HepG2 (cell line): ENCODE results near the gene ANO1. TPM values are rescaled to one million over a fixed set of nuclear protein-coding genes. Genes with fewer than 3 reads are reported as not detected.

Experiments
- AKAP8 ChIP-seq: sonication (generic); formaldehyde crosslinking; IDR thresholded peaks from 2 replicates; pipeline ENCODE4 v1.5.1; 2020; ENCODE audit warnings: mild to moderate bottlenecking, missing genetic modification reagents
- ELF3 ChIP-seq: IDR thresholded peaks from 2 replicates; pipeline ENCODE4 v1.6.1; 2016; ENCODE audit warnings: missing genetic modification reagents, missing compliant biosample characterization
- GABPB1 ChIP-seq: IDR thresholded peaks from 2 replicates; pipeline ENCODE4 v1.6.1; 2016; ENCODE audit warnings: mild to moderate bottlenecking, missing genetic modification reagents, moderate library complexity, missing compliant biosample characterization
- IRX3 ChIP-seq: sonication (generic); formaldehyde crosslinking; IDR thresholded peaks from 2 replicates; pipeline ENCODE4 v1.8.1; 2023; ENCODE audit warnings: mild to moderate bottlenecking, low read depth, missing genetic modification reagents, borderline replicate concordance
- MED1 ChIP-seq: sonication (generic); formaldehyde crosslinking; IDR thresholded peaks from 2 replicates; pipeline ENCODE4 v1.4.0; 2020; ENCODE audit warnings: missing genetic modification reagents
- PHF8 ChIP-seq: sonication (generic); formaldehyde crosslinking; IDR thresholded peaks from 2 replicates; pipeline ENCODE4 v1.5.0; 2020; ENCODE audit warnings: missing genetic modification reagents
- REL ChIP-seq: sonication (generic); formaldehyde crosslinking; conservative IDR thresholded peaks from 2 replicates; pipeline ENCODE4 v1.8.0; 2022; ENCODE audit warnings: mild to moderate bottlenecking, missing genetic modification reagents, moderate library complexity
- TFDP2 ChIP-seq: sonication (generic); formaldehyde crosslinking; IDR thresholded peaks from 2 replicates; pipeline ENCODE4 v1.4.0; 2020; ENCODE audit warnings: missing genetic modification reagents
- ZHX2 ChIP-seq, 2 experiments: sonication (generic) in 1 of 2; formaldehyde crosslinking in 1 of 2; IDR thresholded peaks; 2 replicates each; pipeline versions ENCODE4 v1.6.1 to v1.9.0; 2014 to 2022; ENCODE audit warnings: antibody characterized with exemption in 1 of 2, borderline replicate concordance in 1 of 2, inconsistent platforms in 1 of 2, low read depth in 1 of 2, missing genetic modification reagents in 1 of 2
- ZNF430 ChIP-seq: sonication (generic); formaldehyde crosslinking; IDR thresholded peaks from 2 replicates; pipeline ENCODE4 v1.9.0; 2021; ENCODE audit warnings: mild to moderate bottlenecking, missing genetic modification reagents
- ZNF776 ChIP-seq: sonication (generic); formaldehyde crosslinking; IDR thresholded peaks from 2 replicates; pipeline ENCODE4 v1.4.0; 2020; ENCODE audit warnings: mild to moderate bottlenecking, missing genetic modification reagents
- ZNF816 ChIP-seq: sonication (generic); formaldehyde crosslinking; IDR thresholded peaks from 2 replicates; pipeline ENCODE4 v1.8.0; 2022; ENCODE audit warnings: missing genetic modification reagents, mild to moderate bottlenecking, borderline replicate concordance
- ZSCAN9 ChIP-seq: IDR thresholded peaks from 2 replicates; pipeline ENCODE4 v1.6.1; 2016; ENCODE audit warnings: borderline replicate concordance
- polyA plus RNA-seq, 8 experiments: library from polyadenylated mRNA; depleted of rRNA in 3 of 8; stranded (reverse) in 7 of 8; unstranded in 1 of 8; fragments of >200 nt; fragmentation: Illumina TruSeq in 4 of 8; extraction: Trizol in 4 of 8; gene quantifications; 2 replicates each; pipeline versions ENCODE4 v1.2.1 to v1.2.3, GENCODE V29; 2011 to 2016; ENCODE audit warnings: low read depth in 4 of 8, missing spikeins in 1 of 8, mixed read lengths in 1 of 8; ENCODE audit not compliant: insufficient read depth in 1 of 8
- total RNA-seq, 5 experiments: library from RNA; depleted of rRNA; stranded (reverse); fragments of >200 nt; fragmentation: Illumina TruSeq; extraction: Trizol; gene quantifications; 2 replicates each; pipeline ENCODE4 v1.2.3, GENCODE V29; 2016; ENCODE audit warnings: low read depth in 1 of 5
- TF ChIP-seq, protein P1 (sequence below): sonication (generic); formaldehyde crosslinking; IDR thresholded peaks from 2 replicates; pipeline ENCODE4 v1.5.0; 2020; ENCODE audit warnings: missing genetic modification reagents
- TF ChIP-seq, protein P2 (sequence below): sonication (generic); formaldehyde crosslinking; IDR thresholded peaks from 2 replicates; pipeline ENCODE4 v1.4.0; 2020; ENCODE audit warnings: mild to moderate bottlenecking, missing genetic modification reagents
- TF ChIP-seq, protein P3 (sequence below): sonication (generic); formaldehyde crosslinking; IDR thresholded peaks from 2 replicates; pipeline ENCODE4 v1.9.0; 2021; ENCODE audit warnings: missing genetic modification reagents, borderline replicate concordance

The ANO1 gene
- total and polyA plus RNA-seq, 2 of the 13 experiments (the other 11 are each of a cell fraction or from before 2014, with no cell fraction given), result not detected

DNA sequence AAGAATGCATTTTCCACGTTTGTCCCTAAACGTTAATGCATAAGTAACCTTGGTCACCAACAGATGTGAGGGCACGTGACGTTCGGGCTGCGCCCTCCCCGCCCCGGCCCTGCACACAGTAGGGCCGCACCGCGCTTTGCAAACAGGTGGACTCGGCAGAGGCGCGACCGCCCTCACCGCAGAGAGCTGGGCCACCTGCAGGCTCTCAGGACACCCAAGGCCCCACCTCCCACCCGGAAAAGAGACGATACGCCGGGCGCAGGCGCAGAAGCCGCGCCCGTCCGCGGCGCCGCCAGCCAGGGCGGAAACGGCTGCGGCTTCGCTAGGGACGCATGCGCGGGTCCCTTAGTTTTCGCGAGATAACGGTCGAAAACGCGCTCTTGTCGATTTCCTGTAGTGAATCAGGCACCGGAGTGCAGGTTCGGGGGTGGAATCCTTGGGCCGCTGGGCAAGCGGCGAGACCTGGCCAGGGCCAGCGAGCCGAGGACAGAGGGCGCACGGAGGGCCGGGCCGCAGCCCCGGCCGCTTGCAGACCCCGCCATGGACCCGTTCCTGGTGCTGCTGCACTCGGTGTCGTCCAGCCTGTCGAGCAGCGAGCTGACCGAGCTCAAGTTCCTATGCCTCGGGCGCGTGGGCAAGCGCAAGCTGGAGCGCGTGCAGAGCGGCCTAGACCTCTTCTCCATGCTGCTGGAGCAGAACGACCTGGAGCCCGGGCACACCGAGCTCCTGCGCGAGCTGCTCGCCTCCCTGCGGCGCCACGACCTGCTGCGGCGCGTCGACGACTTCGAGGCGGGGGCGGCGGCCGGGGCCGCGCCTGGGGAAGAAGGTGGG is 125.0 kb downstream of the ANO1 start, which contains the start of gene FADD (continued):
- TF ChIP-seq, protein P1, sequence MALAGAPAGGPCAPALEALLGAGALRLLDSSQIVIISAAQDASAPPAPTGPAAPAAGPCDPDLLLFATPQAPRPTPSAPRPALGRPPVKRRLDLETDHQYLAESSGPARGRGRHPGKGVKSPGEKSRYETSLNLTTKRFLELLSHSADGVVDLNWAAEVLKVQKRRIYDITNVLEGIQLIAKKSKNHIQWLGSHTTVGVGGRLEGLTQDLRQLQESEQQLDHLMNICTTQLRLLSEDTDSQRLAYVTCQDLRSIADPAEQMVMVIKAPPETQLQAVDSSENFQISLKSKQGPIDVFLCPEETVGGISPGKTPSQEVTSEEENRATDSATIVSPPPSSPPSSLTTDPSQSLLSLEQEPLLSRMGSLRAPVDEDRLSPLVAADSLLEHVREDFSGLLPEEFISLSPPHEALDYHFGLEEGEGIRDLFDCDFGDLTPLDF, result peak; percentile 44; the same call in 1 of the 2 replicates
- TF ChIP-seq, protein P2, sequence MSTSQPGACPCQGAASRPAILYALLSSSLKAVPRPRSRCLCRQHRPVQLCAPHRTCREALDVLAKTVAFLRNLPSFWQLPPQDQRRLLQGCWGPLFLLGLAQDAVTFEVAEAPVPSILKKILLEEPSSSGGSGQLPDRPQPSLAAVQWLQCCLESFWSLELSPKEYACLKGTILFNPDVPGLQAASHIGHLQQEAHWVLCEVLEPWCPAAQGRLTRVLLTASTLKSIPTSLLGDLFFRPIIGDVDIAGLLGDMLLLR (CRISPR knock-in tag), result peak; percentile 55; the same call in 1 of the 2 replicates
- TF ChIP-seq TFDP2 (CRISPR knock-in tag), result peak; percentile 66; the same call in 1 of the 2 replicates
- peak; percentile 92 for TF ChIP-seq GABPB1 (CRISPR knock-in tag)
- TF ChIP-seq, protein P3, sequence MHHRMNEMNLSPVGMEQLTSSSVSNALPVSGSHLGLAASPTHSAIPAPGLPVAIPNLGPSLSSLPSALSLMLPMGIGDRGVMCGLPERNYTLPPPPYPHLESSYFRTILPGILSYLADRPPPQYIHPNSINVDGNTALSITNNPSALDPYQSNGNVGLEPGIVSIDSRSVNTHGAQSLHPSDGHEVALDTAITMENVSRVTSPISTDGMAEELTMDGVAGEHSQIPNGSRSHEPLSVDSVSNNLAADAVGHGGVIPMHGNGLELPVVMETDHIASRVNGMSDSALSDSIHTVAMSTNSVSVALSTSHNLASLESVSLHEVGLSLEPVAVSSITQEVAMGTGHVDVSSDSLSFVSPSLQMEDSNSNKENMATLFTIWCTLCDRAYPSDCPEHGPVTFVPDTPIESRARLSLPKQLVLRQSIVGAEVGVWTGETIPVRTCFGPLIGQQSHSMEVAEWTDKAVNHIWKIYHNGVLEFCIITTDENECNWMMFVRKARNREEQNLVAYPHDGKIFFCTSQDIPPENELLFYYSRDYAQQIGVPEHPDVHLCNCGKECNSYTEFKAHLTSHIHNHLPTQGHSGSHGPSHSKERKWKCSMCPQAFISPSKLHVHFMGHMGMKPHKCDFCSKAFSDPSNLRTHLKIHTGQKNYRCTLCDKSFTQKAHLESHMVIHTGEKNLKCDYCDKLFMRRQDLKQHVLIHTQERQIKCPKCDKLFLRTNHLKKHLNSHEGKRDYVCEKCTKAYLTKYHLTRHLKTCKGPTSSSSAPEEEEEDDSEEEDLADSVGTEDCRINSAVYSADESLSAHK (CRISPR knock-in tag), result 0 out of 2 replicates have a peak, but pooled peaks have one; percentile 22
- no peak; the same call in 1 of the 2 replicates for TF ChIP-seq ZNF430 (CRISPR knock-in tag)
- TF ChIP-seq REL (CRISPR knock-in tag), result peak; percentile 74
- 0 out of 2 replicates have a peak, but pooled peaks have one; percentile 58 for TF ChIP-seq ZNF816 (CRISPR knock-in tag)
- TF ChIP-seq MED1 (CRISPR knock-in tag), result peak; percentile 3; the same call in 1 of the 2 replicates
- no peak for TF ChIP-seq IRX3 (CRISPR knock-in tag)
- TF ChIP-seq ZHX2 (IDR thresholded peaks at IDR 0.05; ENCODE audit: low read depth), result 0 out of 2 replicates have a peak, but pooled peaks have one; percentile 39
- TF ChIP-seq ZHX2 (CRISPR knock-in tag; IDR thresholded peaks at IDR 0.05; ENCODE audit: borderline replicate concordance), result peak; percentile 74
- peak; percentile 84 for TF ChIP-seq PHF8 (CRISPR knock-in tag)
- peak; percentile 56; the same call in 1 of the 2 replicates for TF ChIP-seq ZSCAN9 (CRISPR knock-in tag)
- TF ChIP-seq ELF3 (CRISPR knock-in tag), result peak; percentile 83; the same call in 1 of the 2 replicates
- peak; percentile 72; the same call in 1 of the 2 replicates for TF ChIP-seq ZNF776 (CRISPR knock-in tag)
- peak; percentile 31; the same call in 1 of the 2 replicates for TF ChIP-seq AKAP8 (CRISPR knock-in tag)
